H4 (cell line): ENCODE measurements around the gene SLC36A3. TPM values are rescaled to one million over a fixed set of nuclear protein-coding genes. Genes with fewer than 3 reads are reported as not detected.
"Not testable (repeated sequence)": the region's sequence is repeated elsewhere in the genome, so short reads cannot be mapped to it uniquely, and the experiment has no call there.

ENCODE experiments used
- DNase-seq: peaks from one replicate; pipeline ENCODE4 v3.0.0-alpha.2; 2015; ENCODE audit warnings: low spot score
- total RNA-seq: library from RNA; depleted of rRNA; stranded (reverse); fragments of >200 nt; shearing (Covaris generic); gene quantifications from 2 replicates; pipeline ENCODE4 v1.2.3, GENCODE V29; 2014

Gene SLC36A3
- total RNA-seq, 1 experiment from 2014 or later = not detected

- DNase-seq = no peak
Observed at GRCh38 chr5:151259931-151260330, 43.6 kb downstream of the SLC36A3 start.

DNA sequence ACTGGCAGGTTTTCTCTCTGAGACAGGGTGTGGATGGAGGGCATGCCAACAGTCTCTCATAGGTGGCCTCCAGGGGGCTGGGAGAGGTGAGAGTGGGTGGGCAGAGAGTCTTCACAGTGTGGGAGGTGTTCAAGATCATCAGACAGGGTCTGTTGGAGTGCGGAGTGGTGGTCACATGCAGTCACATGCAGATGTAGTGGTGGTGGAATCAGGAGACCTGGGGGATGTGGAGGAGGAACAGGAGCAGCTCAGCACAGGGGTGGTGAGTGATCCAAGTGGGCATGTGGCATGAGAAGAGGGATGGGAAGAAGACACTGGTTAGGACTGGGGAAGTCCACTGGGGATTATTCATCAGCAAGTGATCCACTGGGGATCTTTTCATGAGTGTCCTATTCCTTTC is 44.8 kb downstream of the SLC36A3 start:
- DNase-seq = no peak

DNA sequence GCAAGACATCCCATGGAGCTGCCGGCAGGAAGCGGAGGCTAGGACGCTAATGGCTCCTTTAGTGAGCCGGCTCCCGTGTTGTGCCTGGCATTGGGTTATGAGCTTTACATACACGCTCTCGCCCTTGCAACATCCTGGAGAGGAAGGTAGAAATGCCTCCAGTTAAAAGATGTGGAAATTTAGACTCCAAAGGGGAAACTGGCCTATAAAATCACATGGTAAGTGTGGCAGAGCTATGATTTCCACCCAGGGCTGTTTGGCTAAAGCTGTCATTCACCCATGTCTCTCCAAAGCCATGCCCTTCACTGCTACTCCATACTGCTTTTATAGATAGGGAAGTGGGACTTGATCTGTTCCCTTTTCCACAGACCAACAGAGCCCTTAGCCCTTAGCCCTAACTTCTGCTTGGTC is 45.4 kb downstream of the SLC36A3 start:
- DNase-seq = no peak

DNA sequence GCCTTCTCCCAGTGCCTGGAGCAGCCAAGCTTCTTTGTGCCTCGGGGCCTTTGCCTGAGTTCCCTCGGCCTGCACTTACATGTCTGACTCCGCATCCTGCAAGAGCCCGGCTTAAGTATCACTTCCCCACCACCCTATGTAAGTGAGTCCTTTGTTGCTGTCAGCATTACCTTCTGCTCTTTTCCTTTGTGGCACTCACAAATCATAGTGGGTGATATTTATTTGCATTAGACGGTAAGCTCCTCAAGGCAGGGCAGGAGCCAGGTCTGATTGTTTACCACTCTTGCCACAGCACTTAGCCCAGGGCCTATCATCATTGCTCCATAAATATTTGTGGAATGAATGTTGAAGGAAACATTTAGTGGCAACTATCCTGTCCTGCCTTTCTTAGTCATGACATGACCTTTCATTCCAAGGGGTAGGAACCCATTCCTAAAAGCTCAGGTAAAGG is 45.8 kb downstream of the SLC36A3 start:
- DNase-seq = no peak

- no peak for DNase-seq
Observed at GRCh38 chr5:151255621-151256286, 47.8 kb downstream of the SLC36A3 start.

GRCh38 chr5:151254990-151255389 is 48.6 kb downstream of the SLC36A3 start:
- not testable (repeated sequence) for DNase-seq

- DNase-seq = no peak
Observed at GRCh38 chr5:151254556-151254955, 49.0 kb downstream of the SLC36A3 start.

- DNase-seq = no peak
Observed at GRCh38 chr5:151253605-151253950, 50.0 kb downstream of the SLC36A3 start.

- peak; percentile 98 for DNase-seq
Observed at GRCh38 chr5:151252762-151253604, 50.6 kb downstream of the SLC36A3 start, which contains the start of gene GM2A. GM2A (plus strand) TSS chr5:151253185; CDS start chr5:151253217, 32 bp downstream.

DNA sequence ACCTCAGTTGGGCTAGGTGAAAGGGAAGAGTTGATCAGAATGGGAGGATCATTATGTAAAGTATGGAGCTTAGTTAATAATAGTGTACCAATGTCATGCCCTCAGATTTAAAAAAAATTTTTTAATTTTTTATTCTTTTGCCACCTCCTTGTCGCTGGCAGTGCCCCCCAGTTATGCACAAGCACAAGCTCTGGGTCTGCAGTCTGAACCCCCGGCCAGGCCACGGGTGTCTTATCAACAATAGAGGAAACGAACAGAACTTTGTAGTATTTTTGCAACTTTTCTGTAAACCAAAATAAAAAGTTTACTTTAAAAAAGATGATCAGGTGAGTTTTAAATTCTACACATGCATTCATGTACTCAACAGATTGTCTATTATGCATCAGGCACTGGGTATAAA is 51.9 kb downstream of the SLC36A3 start:
- DNase-seq = no peak

DNA sequence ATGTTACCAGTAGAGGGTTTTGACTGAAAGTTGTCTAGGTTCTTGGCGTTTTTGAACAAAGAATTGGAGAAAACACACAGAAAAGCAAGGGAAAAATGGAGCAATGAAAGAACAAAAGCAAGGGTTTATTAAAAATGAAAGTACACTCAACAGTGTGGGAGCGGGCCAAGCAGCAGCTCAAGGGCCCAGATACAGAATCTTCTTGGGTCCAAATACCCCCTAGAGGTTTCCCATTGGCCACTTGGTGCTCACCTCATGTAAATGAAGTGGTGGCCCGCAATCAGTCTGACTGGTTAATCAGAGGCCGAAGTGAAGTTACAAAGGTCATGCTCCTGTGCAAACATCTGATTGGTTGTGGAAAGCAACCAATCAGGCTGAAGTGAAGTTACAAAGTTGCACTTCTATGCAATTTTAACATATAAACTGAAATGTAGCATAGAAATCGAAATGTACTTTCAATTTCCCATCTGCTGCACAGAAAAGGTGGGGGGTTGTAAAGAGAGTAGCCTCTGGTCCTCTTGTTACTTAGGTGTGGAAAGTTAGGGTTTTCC is 52.5 kb downstream of the SLC36A3 start:
- DNase-seq = no peak

DNA sequence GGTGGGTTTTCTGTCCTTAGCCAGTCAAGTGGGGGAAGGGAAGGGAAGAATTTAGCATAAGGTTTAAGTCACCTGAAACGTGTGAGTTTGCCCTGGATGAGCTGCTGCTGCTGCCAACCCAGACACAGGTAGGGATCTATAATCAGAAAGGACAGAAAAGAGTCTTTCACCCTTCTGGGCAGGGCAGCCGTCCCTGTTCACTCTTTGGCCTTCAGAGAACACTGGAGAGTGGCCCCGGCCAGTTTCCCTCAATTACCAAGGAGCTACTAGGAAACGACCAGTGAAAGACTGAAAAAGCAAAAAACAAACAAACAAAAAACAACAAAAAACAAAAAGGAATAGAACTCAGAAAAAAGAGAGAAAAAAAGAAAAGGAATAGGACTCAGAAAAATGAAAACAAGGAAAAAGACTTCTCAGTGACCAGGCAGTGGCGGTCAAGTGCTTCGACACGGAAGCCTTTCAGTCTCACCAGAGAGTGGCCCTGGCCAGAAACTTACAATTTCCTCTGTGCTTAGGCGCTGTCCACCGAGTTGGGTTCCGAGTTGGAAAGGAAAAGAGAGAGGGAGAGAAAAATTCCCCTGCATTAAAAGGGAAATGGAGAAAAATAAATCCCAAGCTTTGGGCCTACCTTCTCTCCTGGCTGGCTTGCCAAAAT is 53.1 kb downstream of the SLC36A3 start:
- no peak for DNase-seq

GRCh38 chr5:151249281-151249680 is 54.3 kb downstream of the SLC36A3 start:
- DNase-seq = no peak

- no peak for DNase-seq
Observed at GRCh38 chr5:151248651-151249050, 54.9 kb downstream of the SLC36A3 start.

DNA sequence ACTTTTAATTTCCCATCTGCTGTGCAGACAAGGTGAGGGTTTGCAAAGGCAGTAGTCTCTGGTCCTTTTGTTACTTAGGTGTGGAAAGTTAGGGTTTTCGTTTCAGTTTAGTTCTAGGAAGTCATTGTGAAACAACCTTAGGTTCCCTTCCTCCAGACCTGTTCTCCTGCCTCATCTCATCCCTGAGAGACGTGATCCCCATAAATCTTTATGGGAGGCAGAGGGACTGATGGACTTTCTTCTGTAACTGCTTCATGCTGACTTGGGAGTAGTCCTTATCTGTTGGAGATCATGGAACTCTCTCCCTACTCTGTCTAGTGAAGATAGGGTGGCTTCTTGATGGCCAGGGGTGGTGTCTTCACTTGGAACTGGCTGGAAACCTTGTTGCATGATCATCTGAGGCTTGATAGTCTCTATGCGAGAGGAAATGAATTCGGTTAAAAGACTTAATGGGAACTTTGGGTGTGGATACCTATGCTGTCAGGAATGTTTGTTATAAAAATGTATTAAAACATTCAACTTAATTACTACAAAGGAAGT is 57.8 kb downstream of the SLC36A3 start:
- DNase-seq = no peak

GRCh38 chr5:151244206-151244605 is 59.4 kb downstream of the SLC36A3 start:
- no peak for DNase-seq

GRCh38 chr5:151243564-151243963 is 60.0 kb downstream of the SLC36A3 start:
- DNase-seq = no peak

DNA sequence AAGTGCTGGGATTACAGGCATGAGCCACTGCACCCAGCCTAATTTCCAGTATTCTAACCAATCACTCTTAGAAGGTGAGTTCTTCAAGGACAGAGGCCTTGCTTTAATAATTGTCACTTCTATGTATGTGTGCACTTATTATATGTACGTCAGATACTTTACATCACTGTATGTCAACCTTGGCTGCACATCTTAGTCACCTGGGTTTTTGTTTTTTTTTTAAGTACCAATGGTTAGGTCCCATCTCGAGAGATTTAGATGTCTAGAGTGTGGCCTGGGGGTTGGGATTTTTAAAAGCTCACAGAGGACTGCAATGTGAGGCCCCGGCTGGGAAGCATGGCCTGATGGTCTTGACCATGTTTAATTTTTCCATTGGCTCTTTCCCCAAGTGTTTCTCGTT is 60.4 kb downstream of the SLC36A3 start:
- DNase-seq = no peak

GRCh38 chr5:151240924-151241635 is 62.5 kb downstream of the SLC36A3 start:
- no peak for DNase-seq

- not testable (repeated sequence) for DNase-seq
Observed at GRCh38 chr5:151240268-151240835, 63.2 kb downstream of the SLC36A3 start.
